ENCODE results near the gene NACC1.
"Not testable (repeated sequence)": the region's sequence is repeated elsewhere in the genome, so short reads cannot be mapped to it uniquely, and the experiment has no call there.

NACC1 gene

DNA sequence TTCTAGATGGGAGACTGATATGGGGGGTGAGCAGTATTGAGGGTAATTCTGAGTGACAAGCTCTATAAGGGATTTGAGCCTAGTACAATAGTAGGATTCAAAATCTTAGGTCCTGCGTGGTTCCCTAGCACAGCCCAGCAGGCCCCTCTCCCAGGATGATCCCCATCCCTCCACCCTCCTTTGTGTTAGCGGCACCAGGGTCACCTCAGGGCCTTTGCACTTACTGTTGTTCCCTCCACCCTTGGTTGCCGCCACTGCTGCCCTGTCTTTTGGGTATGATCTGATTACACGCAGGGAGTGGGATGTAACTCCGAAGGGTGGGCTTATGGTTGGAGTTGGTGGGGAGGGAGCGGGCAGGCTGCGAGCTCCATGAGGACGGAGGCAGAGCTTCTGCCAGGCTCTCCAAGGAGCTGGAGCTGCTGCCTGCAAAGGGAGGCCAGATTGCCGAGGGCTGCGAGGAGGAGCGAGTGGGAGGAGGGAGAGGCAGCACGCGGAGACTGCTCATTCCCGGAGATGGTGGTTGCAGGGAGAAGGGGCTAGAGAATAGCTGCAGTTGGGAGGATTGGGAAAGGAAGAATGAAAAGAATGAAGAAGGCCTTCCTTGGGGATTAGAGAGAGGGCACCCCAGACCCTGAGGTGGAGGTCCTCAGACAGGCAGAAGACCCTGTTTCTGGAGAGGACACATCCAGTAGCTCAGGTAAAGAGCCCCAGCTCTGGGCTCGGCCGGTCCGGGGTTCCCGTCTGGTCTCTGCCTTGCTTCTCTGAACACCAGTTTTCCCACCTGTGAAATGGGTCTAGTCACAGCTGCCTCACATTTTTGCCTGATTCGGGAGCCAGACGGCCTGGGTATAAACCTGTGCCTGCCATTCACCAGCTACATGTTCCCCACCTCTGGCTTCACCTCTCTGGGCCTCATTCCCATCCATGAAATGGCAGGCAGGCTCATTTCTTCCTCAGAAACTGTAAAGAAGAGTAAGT lies 5.2 kb downstream of the NACC1 start:
- FAIRE-seq: no peak

DNA sequence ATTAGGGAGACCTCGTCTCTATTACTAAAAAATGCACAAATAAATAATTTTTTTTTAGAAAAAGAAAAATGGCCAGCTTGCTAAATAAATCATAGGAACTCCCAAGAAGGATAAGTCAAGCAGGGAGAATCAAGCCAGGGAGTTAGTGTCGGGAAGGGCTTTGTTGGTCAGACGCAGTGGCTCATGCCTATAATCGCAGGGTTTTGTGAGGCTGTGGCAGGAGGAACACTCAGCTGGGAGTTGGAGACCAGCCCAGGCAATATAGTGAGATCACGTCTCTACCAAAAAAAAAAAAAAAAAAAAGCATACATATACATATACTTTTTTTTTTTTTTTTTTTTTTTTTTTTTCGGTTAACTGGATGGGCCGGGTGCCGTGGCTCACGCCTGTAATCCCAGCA lies 9.0 kb downstream of the NACC1 start:
- FAIRE-seq: no peak

DNA sequence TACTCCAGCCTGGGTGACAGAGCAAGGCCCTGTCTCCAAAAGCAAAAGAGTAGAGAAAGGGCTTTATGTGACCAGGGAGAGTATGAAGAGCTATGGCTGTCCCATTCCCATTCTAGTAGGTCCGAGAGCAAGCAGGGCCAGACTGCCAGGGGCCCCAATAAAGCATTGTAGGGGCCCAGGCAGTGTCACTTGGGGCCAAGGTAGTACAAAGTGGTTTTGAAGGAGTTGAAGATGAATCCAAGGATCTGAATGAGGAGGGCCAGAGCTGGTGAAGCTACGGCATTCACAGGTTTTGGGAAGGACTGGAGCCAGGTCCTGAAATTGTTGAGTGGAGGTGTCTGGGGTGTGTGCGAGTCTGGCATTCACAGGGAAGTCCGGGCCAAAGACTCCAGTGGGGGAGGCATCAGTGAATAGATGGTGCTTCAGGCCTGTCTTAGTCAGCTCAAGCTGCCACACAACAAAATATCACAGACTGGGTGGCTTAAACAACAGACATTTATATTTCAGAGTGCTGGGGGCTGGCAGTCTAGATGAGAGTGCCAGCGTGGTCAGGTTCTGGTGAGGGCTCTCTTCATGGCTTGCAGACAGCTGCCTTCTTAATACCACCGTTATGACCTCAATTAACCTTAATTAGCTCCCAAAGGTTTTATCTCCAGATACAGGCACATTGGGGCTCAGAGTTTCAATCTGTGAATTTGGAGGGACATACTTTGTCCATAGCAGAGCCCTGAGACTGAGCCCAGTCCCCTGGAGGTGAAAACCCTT lies 9.9 kb downstream of the NACC1 start:
- FAIRE-seq: no peak

DNA sequence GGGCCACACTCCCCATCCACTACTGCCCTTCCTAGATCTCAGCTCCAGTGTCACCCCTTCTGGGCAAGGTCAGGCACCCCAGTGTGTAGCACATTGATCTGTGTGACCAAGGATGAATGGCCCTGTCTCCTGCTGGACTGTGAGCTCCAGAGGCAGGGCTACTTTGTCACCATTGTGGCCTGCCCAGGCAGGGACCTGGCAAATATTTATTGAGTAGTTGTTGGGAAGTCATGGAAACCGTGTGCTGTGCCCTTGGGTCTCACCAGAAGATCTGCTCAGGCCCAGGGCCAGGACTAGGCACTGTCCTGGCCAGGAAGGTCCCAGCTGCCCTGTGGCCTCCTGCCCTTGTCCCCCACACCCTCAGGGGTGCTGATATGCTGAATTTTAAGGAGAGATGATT lies 10.5 kb downstream of the NACC1 start:
- FAIRE-seq: no peak

DNA sequence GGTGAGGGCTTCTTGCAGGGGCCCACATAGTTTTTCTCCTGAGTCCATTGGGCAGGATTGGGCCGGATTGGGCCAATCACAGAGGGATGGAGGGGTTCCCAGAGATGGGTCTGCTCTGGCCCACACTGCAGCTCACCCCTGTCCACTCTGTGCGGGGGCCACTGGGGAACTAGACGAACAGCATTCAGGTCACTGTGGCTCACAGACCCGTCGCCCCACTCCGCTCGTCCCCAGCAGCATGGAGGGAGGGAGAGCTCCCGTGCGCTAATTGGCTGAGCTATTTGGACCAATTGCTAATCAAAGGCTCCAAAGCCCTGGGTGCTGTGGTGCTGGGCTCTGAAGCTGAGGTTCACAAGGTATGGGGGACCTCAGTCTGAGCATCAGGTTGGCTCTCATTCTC lies 11.3 kb downstream of the NACC1 start:
- FAIRE-seq: no peak

DNA sequence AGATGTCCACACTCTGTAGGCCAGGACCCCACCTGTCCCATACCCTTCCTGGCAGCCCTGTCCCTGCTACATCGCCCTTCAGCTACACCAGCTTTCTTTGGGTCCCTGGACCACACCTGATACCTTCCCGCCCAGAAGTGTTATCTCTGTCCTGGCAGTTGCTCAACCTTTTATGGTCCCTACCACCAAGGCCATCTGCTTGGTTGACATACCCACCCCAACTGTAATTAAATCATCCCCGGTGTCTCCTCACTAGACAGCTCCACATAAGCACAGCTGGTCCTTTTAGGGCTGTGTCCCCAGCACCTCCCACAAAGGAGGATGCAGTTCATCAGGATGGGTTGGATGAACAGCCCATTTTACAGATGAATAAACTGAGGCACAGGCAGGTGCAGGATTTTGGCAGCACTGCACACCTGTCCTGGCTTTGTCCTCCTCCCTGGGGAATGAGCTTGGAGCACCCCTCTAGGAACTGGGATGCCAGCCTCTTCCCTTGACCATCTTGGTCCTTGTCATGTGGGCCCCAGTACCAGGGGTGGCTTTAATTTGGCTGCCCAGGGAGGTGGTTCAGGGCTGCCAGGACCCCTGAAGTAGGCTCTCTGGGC lies 12.9 kb downstream of the NACC1 start:
- no peak for FAIRE-seq

DNA sequence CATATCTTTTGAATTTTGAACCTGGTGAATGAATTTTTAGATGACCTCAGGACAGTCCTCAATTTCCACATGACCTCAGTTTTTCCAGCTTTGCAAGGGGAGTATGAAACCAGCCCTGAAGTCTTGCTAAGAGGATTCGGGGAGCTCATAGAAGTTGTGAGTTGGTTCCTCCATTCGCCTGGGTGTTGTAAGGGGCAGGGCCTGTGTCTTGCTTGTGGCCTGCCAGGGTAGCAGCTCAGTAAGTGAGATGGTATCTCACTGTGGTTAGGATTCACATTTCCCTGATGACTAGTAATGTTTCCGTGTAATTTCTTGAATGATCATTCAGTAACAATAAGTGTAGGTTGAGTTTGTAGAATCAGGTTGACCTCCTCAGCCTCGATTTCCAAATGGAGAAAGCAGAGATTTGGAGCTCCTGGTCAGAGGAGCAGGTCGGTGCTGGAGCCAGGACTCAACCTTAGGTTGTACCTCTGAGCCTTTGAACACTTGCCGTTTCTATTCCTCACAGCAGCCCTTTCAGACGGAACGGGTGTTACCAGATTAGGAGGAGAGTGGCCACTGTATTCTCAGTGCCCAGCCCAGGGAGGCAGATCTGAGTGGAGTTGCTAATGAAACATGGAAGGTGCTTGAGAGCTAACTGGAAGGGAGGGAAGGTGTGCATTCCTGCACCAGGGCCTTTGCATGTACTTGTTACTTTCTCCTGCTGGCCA lies 14.6 kb downstream of the NACC1 start:
- FAIRE-seq: no peak

DNA sequence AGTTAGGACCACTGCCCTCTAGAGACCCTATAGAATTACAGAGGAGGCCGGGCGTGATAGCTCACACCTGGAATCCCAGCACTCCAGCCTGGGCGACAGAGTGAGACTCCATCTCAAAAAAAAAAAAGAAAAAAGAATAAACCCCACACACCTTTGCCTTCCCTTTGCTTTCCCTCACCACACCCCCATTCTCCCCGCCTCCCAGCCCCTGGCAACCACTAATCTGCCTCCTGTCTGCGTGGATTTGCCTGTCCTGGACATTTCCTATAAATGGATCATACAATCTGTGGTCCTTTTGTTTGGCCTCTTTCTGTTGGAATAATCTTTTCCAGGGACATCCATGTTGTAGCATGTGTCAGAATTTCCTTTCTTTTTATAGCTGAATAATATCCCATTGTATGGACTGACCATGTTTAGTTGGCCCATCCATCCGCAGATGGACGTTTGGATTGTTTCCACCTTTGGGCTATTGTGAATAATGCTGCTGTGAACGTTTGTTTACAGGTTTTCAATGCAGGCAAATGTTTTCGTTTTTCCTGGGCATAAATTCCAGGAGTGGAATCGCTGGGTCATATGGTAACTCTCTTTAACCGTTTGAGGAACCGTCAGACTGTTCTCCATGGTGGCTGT lies 15.3 kb downstream of the NACC1 start:
- FAIRE-seq: no peak

DNA sequence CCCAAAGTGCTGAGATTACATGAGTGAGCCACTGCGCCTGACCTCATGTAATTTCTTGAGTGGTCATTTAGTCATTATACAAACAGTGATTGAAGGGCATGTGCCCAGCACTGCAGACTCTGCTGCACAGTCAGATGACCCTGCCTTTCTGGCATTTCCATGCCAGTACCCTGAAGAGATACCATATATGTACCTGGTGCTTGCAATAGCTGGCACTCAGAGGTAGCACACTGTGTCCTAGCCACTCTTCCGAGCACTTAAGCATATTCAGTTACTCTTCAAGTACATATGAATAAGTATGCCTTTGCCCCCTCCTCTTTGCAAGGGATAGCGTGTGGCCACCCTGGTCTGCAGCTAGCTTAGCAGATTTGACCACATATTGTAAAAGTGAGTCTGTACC lies 16.6 kb downstream of the NACC1 start:
- no peak for FAIRE-seq

DNA sequence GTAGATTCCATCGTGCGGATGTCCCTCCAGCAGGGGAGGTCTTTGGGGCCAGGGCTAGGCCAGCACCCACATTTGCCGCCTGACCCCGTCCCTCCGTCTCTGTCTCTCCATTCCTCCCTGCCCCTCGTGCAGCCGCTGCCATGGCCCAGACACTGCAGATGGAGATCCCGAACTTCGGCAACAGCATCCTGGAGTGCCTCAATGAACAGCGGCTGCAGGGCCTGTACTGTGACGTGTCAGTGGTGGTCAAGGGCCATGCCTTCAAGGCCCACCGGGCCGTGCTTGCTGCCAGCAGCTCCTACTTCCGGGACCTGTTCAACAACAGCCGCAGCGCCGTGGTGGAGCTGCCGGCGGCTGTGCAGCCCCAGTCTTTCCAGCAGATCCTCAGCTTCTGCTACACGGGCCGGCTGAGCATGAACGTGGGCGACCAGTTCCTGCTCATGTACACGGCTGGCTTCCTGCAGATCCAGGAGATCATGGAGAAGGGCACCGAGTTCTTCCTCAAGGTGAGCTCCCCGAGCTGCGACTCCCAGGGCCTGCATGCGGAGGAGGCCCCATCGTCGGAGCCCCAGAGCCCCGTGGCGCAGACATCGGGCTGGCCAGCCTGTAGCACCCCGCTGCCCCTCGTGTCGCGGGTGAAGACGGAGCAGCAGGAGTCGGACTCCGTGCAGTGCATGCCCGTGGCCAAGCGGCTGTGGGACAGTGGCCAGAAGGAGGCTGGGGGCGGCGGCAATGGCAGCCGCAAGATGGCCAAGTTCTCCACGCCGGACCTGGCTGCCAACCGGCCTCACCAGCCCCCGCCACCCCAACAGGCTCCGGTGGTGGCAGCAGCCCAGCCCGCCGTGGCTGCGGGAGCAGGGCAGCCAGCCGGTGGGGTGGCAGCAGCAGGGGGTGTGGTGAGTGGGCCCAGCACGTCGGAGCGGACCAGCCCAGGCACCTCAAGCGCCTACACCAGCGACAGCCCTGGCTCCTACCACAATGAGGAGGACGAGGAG lies 17.3 kb downstream of the NACC1 start:
- FAIRE-seq: no peak

DNA sequence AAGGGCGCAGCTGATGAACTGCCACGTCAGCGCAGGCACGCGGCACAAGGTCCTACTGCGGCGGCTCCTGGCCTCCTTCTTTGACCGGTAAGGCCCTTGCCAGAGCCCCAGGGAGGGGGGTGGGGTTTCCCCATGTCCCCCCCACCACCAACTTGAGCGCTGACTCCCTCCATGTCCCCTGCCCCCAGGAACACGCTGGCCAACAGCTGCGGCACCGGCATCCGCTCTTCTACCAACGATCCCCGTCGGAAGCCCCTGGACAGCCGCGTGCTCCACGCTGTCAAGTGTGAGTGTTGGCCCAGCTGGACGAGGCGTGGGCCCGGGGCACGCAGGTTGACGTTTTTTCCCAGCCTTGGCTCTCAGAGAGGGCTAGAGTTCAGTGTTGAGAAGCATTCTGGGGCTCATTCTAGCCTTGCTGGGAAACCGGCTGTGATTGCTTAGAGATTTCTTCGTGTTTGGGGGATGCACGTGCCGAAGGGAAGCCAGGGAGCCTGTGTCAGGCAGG lies 19.3 kb downstream of the NACC1 start:
- no peak for FAIRE-seq

DNA sequence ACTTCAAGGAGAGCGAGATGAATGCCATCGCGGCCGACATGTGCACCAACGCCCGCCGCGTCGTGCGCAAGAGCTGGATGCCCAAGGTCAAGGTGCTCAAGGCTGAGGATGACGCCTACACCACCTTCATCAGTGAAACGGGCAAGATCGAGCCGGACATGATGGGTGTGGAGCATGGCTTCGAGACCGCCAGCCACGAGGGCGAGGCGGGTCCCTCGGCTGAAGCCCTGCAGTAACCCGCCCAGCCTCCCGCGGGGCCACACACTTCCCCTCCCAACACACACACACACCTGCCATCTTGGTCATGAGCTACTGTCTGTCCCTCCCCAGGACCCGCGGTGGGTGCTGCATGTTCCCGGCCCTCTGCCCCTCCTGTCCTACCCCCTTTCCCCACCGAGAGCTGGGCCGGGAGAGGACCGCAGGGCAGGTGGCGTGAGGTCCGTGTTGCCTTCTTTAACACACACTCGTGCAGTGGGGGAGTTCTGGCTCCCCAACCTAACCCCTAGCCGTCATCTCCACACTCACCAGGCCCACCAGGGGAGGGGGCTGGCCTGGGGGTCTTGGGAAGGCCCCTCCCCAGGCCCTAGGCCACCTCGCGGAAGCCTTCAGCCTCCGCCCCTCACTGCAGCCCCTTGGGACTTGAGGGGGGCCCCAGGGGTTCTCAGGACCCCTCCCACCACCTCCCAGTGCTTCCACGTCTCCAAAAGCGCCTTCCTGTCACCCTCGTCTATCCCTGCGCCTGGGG lies 20.3 kb downstream of the NACC1 start:
- FAIRE-seq: no peak

DNA sequence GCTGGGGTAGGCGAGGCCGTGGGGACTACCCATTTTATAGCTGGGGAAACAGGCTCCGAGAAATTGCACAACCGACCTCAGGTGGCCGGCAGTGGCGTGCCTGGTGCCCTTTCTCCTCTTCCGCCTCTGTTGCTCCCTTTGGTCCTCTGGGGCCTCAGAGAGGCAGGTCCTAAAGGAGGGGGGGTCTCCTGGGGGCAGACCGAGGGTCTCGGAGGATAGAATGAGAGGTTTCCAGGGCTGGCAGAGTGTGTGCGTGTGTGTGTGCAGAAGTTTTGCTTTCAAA lies 20.8 kb downstream of the NACC1 start:
- no peak for FAIRE-seq

DNA sequence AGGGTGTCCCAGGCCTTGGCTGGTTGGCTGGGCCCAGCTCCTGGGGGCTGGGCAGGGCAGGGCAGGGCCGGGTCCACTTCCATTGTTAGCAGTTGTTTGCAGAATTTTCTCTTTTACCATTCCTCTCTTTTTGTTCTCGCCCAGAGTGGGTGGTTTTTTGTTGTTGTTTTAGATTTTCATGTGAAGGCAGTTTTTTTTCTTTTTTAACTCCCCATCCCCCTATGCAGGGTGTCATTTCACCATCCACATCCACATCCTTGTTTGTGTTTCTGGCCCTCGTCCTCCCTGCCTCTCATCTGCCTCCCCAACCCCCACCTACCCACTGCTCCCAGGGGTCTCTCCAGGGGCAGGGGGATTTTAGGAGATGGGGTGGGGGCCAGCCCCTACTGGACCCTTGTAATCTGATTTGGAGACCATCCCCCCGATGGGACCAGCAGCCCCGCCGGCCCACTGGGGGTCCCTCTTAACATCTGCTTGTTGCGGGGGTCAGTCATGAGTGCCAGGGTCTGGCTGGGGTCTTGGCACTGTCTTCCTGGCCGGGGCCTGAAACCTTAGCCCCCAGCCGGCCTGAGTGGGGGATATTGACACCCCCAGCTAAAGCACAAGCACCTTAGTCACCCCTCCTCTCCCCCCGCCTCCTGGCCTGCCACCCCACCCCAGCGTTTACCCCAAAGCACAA lies 21.7 kb downstream of the NACC1 start:
- no peak for FAIRE-seq

DNA sequence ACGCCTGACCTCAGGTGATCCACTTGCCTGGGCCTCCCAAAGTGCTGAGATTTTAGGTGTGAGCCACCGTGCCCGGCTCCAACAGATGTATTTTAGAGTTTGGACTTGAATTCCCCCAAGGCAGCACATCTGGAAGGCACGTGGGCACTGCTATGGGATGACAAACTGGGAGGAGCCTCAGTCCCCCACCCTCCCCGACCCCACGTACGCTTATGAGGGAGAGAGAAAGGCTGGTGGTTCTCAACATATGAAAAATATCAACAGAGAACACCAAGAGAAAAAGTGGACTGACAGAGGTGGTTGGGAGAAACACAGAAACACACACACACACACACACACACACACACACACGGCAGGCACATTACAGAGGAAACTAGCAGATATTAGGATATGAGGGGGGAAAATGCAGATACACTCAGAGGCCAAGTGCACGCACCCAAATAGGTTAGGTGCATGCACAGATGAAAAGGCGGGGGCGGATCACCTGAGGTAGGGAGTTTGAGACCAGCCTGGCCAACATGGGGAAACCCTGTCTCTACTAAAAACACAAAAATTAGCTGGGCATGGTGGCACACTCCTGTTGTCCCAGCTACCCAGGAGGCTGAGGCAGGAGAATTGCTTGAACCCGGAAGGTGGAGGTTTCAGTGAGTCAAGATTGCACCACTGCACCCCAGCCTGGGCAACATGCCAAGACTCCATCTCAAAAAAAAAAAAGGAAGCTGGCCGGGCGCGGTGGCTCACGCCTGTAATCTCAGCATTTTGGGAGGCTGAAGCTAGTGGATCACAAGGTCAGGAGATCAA lies 28.9 kb downstream of the NACC1 start:
- FAIRE-seq: no peak

DNA sequence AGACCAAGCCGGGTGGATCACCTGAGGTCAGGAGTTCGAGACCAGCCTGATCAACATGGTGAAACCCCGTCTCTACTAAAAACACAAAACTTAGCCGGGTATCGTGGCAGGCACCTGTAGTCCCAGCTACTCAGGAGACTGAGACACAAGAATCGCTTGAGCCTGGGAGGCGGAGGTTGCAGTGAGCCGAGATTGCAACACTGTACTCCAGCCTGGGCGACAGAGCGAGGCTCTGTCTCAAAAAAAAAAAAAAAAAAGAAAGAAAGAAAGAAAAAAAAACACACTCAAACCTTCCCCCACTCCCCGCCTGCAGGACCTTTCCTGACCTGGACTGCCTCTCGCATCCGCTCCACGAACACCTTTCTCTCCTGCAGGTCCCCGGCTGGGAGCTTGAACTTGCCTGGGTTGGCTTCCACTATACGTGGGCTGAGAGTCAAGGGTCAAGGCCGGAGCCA lies 31.1 kb downstream of the NACC1 start:
- FAIRE-seq: not testable (repeated sequence)

DNA sequence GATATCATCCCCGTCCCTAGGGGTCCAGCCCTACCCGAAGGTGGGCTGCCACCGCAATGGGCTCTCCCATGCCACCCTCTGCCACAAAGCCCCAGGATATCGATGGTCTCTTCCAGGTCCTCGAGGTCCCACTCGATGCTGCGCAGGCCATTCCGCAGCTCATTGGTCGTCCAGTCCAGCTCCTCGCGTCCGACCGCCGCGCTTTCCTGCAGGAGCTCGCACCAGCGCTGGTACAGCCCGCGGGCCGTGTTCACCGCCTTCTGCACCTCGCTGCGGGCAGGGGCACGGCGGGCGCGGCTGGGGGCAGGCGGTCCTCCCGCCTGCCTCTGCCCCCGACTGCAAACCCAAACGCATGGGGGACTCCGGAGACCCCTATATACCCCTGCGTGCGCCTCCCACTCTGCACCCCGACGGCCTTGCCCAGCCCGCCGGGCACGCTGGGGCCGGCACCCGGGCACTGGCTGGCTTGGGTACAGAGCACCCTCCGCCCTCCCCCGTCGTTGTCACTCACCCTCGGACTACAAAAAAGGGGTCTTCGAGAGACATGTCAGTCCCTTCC lies 31.6 kb downstream of the NACC1 start:
- FAIRE-seq: no peak

DNA sequence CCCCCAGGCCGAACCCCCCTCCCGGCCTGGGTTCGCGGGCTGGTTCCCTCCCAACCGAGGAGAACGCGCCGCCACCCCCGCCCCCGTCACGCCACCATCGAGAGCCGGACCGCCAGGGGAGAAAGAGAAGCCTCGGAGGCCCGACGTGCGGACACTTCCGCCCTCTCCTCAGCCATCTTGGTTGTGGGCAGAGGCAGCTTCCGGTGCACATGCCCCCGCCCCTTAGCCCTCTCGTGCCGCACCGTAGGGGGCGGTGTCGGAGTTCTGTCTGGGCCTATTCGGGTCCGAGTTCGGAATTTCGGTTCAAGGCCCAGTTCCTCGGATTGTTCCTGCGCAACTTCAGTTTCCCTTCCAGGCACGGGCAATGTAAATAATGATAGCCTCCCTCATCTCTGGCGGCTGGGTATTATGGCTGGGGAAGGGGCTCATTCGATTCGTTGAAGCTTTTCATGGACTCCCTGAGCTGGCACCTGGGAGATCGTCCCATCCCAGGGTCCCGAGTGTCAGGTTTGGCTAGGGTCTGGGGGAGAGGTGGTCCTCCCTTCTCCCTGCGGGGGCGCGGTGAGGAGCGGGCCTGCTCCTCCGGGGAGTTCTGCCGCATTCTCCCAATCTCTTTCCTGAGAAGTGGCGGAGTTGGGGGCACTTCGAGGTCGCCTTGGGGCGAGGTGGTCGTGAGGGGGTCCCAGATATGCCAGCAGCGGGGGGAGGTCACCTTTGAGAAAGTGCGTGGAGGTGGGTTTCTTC lies 32.3 kb downstream of the NACC1 start, which contains the start of the genes IER2 and STX10:
Gene IER2 (plus strand): TSS at position 225 of the 744 bp plus-strand sequence. CDS start 2,776 bp downstream, outside the sequence.
Gene STX10 (minus strand): TSS at position 189 of the 744 bp plus-strand sequence. CDS start 202 bp downstream, outside the sequence.
- peak; percentile 49 for FAIRE-seq
